DMS114 treated with DMSO at 0.1 percent for 48 hours (cell line): ENCODE measurements around the gene H3-3A.

Source experiments
- DNase-seq: peaks from one replicate; lab custom pipeline; 2025; ENCODE audit not compliant: unreplicated experiment; lab: John Stamatoyannopoulos, UW

Gene H3-3A

DNA sequence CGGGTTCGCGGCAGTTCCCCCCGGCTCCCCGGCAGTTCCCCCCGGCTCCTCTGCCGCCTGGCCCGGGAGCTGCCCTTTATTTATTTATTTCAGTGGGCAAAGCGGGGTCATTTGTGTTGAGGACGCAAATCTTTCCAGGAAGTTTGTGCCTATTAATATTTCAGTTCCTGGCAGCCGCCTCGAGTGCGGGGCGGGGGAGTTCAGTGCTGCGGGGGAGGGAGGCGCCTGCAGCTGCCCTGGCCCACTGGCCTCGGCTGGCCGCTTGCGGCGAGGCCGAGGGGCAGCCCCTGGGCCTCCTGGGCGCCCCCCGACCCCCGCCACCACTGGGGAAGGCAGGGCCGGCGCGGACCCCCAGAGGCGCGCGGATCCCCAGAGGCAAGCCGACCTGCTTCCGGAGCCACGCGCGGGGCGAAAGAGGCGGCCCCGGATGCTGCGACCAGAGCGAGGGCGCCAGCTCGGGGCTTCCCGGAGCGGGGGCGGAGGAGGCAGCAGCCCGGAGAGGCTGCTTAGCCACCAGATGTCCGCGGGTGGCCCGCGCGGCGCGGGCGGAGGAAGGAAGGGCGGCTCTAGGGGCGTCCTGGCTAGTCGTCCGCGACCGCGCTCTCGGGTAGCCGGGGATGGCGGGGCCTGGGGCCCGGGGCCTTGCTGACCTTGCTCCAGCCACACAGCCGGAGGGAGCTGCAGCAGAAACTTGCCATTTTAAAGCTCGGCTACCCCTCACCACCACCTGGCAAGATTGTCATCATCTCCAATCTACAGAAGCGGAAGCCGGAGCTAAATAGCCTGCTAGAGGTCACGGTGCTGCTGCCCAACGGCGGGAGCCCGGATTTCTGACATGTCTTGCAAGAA is 48.0 kb downstream of the H3-3A start:
- no peak for DNase-seq

DNA sequence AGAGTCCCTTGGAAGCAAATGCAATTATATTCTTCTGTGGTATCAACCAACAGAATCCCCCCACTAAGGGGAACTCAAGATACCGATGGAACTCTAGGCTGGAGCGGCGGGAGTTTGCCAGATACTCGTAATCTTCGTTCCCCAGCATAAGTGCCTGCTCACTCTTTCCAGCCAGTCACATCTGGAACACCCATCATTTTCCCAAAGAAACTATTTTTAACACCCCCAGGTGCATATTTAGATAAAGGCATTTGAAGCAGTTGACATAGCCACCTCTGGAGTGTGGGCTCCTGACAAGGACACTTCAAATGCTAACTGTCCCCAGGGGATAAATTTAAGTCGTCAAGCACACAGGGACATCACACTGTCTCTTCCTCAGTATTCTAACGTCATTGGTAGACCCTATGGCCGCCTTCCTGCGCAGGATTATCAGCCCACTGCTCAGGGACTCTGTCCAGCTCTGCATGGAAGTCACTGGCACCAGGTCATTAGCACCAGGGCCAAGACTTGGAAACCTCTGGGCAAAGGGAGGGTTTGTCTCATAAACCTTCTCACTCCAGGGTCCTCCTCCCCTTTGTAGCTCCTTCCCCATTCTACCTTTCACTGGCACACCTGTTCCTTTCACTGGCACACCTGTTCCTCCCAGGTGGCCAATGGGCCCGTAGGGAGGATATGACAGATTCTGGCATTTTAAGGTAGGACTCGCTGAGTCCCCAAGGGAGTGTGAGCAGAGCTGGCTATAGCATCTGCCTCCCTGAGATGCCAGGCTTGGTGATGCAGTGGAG is 48.8 kb downstream of the H3-3A start:
- no peak for DNase-seq

DNA sequence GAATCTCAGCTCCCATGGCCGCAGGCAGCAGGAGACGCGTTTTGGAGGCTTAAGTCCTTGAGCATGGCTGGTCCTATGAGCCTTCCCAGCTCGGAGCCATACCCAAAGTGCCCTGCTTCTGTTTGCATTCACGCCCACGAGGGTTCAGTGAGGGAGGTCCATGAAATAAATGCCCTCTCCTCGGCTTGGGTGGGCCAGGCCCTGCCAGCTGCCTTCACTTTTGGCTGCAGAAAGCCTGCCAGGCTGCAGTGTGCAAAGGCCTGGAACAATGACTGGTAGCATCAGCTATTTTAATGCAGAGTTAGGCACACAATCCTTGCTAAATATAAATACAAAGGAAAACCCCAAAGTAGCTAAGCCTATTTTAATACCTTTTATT is 49.4 kb downstream of the H3-3A start:
- no peak for DNase-seq

DNA sequence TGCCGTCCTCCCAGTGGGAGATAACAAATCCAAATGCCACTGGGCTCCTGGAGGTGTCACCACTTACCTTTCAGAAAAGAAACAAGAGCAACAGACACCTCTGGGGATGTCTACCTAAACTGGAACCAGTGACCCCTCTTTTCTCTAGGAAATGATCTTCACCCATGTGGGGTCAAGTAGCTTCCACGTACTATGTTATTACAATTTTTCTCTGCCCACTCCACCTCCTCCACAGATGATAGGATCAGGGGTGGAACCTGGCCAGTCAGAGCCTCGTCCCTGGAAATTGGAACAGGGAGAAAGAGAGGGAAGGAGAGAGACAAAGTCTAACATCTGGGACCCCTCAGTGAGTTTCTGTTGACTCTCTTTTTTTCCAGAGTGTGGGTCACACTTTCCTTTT is 50.1 kb downstream of the H3-3A start:
- DNase-seq, result no peak

DNA sequence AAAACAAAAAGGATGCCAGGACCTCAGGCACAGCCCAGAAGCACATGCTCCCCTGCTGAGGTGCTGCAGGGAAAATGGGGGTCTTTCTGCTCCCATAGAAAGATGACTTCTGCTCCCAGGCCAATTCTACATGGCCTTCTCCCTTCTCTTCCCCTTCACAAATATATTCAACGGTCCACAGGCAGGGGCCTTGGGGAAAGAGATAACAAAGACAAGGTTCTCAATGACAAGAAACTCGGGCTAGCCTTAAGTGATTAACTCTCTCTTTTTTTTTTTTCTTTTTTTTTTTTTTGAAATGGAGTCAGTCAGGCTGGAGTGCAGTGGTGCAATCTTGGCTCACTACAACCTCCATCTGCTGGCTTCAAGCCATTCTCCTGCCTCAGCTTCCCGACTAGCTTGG is 54.2 kb downstream of the H3-3A start:
- DNase-seq, result no peak

DNA sequence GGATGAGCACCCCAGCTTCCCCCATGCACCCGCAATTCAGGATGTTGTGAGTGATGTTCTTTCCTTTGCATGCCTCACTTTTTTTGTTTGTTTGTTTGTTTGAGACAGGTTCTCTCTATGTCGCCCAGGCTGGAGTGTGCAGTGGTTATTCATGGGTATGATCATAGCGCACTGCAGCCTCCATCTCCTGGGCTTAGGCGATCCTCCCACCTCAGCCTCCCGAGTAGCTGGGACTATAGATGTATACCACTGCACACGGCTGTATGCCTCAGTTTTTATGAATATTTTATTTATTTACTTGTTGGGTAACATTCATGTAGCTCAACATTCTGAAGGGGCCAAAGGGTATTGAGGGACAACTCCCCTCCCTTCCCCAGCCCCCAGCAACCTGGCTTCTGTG is 54.8 kb downstream of the H3-3A start:
- DNase-seq, result no peak

DNA sequence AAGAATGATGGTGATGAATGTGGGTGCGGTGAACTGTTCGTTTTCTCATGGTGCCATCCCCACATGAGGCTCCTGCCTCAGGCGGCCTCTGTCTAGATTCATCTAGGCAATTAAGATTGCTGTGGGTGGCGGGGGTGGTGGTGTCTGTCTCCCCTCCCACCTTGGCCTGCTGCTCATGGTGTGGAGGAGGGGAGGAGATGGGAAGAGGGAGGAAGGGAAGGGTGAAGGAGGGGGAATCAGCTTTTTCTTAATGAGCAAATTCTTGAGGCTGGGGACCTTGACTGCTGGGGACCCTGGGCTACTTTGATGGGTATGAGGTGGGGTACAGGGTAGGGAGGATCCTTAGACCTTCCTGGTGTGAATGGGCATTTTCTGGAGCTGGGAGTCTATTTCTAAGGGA is 55.8 kb downstream of the H3-3A start:
- no peak for DNase-seq

DNA sequence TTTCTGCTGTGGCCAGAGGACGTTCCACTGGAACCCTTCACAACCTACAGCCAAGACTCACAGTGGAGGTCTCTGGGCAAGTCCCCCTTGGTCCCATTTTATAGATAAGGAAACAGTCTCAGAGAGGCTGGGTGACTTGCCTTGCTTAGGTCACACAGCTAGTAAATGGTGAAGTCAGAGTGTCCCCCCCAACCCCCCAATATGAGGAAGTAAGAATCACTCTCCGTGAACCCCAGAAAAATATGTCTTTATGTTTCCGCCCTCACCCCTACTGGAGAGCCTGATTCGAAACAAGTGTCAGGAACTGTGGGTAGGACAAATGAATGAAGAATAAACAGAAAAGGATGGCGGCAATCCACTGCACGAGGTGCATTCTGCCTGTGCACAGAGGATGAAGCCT is 56.7 kb downstream of the H3-3A start:
- DNase-seq, result no peak

DNA sequence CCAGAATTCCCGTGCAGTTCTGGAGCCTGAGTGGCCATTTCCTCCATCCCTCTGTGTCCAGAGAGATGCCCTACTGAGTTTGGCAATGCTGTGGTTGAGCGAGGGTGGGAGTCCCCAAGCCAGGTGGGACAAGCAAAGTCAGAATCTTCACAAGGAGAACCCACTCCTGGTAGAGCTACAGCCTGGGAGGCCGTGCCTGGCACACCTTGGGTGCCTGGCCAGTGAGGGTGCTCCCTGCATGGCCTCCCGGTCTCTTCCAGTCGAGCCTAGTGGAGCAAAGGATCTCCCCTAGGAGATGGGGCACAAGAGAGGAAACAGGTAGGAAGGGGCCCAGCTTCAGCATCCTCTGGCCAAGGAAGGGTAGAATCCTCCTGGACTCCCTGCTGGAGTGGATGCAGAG is 57.9 kb downstream of the H3-3A start:
- no peak for DNase-seq

DNA sequence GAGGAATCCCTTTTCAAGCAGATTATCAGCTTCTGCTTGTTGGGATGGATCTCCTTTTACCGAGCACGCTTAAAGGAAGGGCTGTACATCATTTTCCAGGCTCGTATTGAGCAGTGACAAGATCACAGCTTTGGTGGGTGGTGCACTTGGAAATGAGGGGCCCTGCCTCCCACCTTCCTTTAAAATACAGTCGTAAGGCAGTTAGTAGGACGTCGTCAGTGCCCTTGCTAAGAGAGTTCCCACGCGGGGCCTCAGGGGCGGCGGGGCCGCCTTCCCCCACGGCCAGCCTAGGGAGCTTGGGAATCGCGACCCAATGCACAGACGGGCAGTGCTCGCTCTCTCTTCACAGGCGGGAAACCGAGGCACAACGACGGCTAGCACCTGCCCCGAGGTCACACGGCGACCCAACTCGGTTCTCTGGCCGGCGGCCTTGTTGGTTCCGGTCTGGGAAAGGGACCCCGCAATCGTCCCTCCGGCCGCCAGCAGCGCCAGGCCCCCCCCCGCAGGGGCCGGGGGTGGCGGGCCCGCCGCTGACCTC is 58.6 kb downstream of the H3-3A start:
- no peak for DNase-seq
